ENCODE data around the gene IL17RA.

IL17RA gene

DNA sequence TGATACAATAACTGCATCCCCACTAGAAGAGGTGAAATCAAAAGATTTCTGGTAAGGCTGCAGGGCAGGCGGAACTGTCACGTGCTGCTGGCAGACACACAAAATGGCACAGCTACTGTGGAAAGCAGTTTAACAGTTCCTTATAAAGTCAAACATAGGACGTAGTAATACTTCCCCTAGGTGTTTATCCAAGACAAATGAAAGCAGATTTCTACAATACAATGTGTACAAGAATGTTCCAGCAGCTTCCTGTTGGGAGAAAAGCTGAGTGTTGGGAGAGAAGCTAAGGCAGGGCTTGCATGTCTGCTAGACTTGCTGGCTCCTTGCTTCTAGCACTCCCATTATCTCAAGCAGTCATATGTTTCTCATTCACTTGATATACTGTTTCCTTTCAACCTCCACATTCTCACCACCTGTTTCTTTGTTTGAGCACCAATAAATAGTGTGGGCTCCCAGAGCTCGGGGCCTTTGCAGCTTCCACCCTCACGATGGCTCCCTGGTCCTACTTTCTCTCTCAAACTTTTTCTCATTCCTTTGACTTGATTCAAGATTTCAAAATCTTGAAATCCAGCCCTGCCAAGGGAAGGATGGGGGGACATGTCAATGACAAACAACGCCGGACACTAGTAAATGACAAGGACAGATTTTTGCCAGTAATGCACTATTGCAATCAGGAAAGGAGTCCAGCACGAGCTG lies 21.2 kb upstream of the IL17RA start:
- no peaks in the 10 kb centered on the region for H3K27me3 ChIP-seq (ENCODE audit: insufficient read depth, insufficient read length)
- peaks cover 11% of the 10 kb centered on the region for H3K36me3 ChIP-seq (ENCODE audit: insufficient read depth, insufficient read length, low read length)
- H3K4me1 ChIP-seq (ENCODE audit: insufficient read depth, insufficient read length) = no peaks in the 10 kb centered on the region
- H3K9ac ChIP-seq (ENCODE audit: insufficient read length, low read depth) = no peak overlapping the region
- TF ChIP-seq ZNF274 (IDR thresholded peaks at IDR 0.05; ENCODE audit: low read depth, low read length) (no peak), YY1 (IDR thresholded peaks at IDR 0.05; ENCODE audit: insufficient read depth, insufficient read length) (no peak), SUZ12 (IDR thresholded peaks at IDR 0.05; ENCODE audit: extremely low read depth, insufficient read depth, insufficient read length) (no peak)
- no peak overlapping the region for H3K4me3 ChIP-seq (ENCODE audit: insufficient read length, low read depth)
- no peak for DNase-seq (ENCODE audit: low read depth, low spot score)
- H3K9me3 ChIP-seq (ENCODE audit: insufficient read depth, low read length) = no peaks in the 10 kb centered on the region

DNA sequence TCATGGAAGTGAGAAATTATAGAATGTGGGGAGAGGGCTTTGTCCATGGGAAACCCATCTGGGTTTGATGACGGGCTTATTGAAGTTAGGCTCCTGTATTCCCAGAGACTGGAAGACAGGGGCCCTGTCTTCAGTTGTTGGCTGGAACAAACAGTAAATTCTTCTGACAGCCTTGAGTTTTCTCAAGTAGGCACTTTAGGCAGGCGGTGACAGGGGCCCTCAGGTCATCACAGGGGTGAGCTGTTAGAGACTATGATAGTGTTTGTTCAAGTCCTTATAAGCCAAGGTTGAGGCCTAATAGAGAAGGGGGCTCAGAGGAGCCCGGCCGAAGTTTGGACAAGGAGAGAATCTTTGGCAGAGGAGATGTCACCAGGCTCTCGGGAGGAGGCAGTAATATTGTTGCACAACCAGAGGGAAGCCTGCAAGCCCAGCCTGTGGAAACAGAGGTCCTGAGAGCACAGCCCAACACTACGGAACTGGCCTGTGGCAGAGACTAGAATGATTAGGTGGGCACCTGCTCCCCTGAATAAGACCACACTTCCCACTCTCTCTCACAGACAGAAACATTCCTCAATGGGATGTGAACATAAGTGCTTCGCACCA lies 20.2 kb upstream of the IL17RA start:
- no peak for TF ChIP-seq YY1 (IDR thresholded peaks at IDR 0.05; ENCODE audit: insufficient read depth, insufficient read length)
- no peaks in the 10 kb centered on the region for H3K27me3 ChIP-seq (ENCODE audit: insufficient read depth, insufficient read length)
- H3K9ac ChIP-seq (ENCODE audit: insufficient read length, low read depth) = no peak overlapping the region
- no peaks in the 10 kb centered on the region for H3K4me1 ChIP-seq (ENCODE audit: insufficient read depth, insufficient read length)
- peaks cover 11% of the 10 kb centered on the region for H3K36me3 ChIP-seq (ENCODE audit: insufficient read depth, insufficient read length, low read length)
- no peak for DNase-seq (ENCODE audit: low read depth, low spot score)
- no peaks in the 10 kb centered on the region for H3K9me3 ChIP-seq (ENCODE audit: insufficient read depth, low read length)
- no peak overlapping the region for H3K4me3 ChIP-seq (ENCODE audit: insufficient read length, low read depth)

DNA sequence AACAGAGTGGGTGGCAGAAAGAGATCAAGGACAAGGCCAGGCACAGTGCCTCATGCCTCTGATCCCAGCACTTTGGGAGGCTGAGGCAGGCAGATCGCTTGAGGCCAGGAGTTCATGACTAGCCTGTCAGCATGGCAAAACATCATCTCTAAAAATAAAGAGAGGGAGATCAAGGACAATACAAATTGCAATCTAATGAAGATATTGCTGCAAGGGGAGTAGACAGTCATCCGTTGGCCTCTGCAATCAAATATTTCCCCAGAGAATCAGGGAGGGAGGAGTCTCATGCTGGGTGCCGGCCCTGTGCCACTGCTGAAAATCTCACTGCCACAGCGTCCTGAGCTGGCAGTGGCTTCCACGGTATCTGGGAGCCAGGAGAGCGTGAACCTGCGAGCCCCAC lies 19.4 kb upstream of the IL17RA start:
- H3K4me1 ChIP-seq (ENCODE audit: insufficient read depth, insufficient read length) = no peaks in the 10 kb centered on the region
- H3K9ac ChIP-seq (ENCODE audit: insufficient read length, low read depth) = no peak overlapping the region
- H3K36me3 ChIP-seq (ENCODE audit: insufficient read depth, insufficient read length, low read length) = peaks cover 11% of the 10 kb centered on the region
- TF ChIP-seq ZNF274 (IDR thresholded peaks at IDR 0.05; ENCODE audit: low read depth, low read length) = no peak
- TF ChIP-seq YY1 (IDR thresholded peaks at IDR 0.05; ENCODE audit: insufficient read depth, insufficient read length) = no peak
- TF ChIP-seq SUZ12 (IDR thresholded peaks at IDR 0.05; ENCODE audit: extremely low read depth, insufficient read depth, insufficient read length) = no peak
- no peak overlapping the region for H3K4me3 ChIP-seq (ENCODE audit: insufficient read length, low read depth)
- no peaks in the 10 kb centered on the region for H3K27me3 ChIP-seq (ENCODE audit: insufficient read depth, insufficient read length)
- no peaks in the 10 kb centered on the region for H3K9me3 ChIP-seq (ENCODE audit: insufficient read depth, low read length)
- DNase-seq (ENCODE audit: low read depth, low spot score) = no peak

DNA sequence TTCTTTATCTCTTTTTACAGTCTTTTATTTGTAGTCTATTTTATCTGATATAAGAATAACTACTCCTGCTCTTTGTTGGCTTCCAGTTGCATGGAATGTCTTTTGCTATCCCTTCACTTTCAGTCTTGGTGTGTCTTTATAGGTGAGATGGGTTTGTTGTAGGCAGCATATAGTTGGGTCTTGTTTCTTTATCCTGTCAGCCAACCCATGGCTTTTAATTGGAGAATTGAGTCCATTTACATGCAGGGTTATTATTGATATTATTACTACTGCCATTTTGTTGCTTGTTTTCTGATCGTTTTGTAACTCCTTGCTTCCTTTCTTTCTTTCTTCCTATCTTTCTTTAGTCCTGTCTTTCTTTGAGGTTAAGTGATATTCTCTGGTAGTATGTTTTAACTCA lies 11.9 kb upstream of the IL17RA start:
- H3K27me3 ChIP-seq (ENCODE audit: insufficient read depth, insufficient read length) = no peaks in the 10 kb centered on the region
- TF ChIP-seq SUZ12 (IDR thresholded peaks at IDR 0.05; ENCODE audit: extremely low read depth, insufficient read depth, insufficient read length) (no peak), YY1 (IDR thresholded peaks at IDR 0.05; ENCODE audit: insufficient read depth, insufficient read length) (no peak), ZNF274 (IDR thresholded peaks at IDR 0.05; ENCODE audit: low read depth, low read length) (no peak)
- no peak for DNase-seq (ENCODE audit: low read depth, low spot score)

DNA sequence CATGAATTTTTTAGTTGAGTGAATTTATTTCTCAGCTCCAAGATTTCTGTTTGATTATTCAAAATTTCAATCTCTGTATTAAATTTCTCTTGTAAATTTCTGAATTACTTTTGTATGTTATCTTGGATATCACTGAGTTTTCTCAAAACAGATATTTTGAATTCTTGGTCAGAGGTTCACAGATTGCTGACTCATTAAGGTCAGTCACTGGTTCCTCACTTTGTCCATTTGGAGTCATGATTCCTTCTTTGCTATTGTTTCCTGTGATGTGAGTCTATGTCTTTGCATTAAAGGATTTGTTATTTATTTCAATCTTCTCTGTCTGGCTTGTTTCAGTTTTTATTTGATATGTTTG lies 10.2 kb upstream of the IL17RA start:
- no peaks in the 10 kb centered on the region for H3K36me3 ChIP-seq (ENCODE audit: insufficient read depth, insufficient read length, low read length)
- H3K4me3 ChIP-seq (ENCODE audit: insufficient read length, low read depth) = no peak overlapping the region
- no peak overlapping the region for H3K9ac ChIP-seq (ENCODE audit: insufficient read length, low read depth)
- H3K9me3 ChIP-seq (ENCODE audit: insufficient read depth, low read length) = no peaks in the 10 kb centered on the region
- TF ChIP-seq SUZ12 (IDR thresholded peaks at IDR 0.05; ENCODE audit: extremely low read depth, insufficient read depth, insufficient read length) (no peak), ZNF274 (IDR thresholded peaks at IDR 0.05; ENCODE audit: low read depth, low read length) (no peak), YY1 (IDR thresholded peaks at IDR 0.05; ENCODE audit: insufficient read depth, insufficient read length) (no peak)
- H3K4me1 ChIP-seq (ENCODE audit: insufficient read depth, insufficient read length) = no peaks in the 10 kb centered on the region
- DNase-seq (ENCODE audit: low read depth, low spot score) = no peak
- no peaks in the 10 kb centered on the region for H3K27me3 ChIP-seq (ENCODE audit: insufficient read depth, insufficient read length)

More for the DNA sequence above, 11.9 kb upstream of the IL17RA start:
- Histone ChIP-seq H3K9me3 (ENCODE audit: insufficient read depth, low read length) (no peaks in the 10 kb centered on the region), H3K4me1 (ENCODE audit: insufficient read depth, insufficient read length) (no peaks in the 10 kb centered on the region), H3K36me3 (ENCODE audit: insufficient read depth, insufficient read length, low read length) (no peaks in the 10 kb centered on the region), H3K9ac (ENCODE audit: insufficient read length, low read depth) (no peak overlapping the region), H3K4me3 (ENCODE audit: insufficient read length, low read depth) (no peak overlapping the region)

DNA sequence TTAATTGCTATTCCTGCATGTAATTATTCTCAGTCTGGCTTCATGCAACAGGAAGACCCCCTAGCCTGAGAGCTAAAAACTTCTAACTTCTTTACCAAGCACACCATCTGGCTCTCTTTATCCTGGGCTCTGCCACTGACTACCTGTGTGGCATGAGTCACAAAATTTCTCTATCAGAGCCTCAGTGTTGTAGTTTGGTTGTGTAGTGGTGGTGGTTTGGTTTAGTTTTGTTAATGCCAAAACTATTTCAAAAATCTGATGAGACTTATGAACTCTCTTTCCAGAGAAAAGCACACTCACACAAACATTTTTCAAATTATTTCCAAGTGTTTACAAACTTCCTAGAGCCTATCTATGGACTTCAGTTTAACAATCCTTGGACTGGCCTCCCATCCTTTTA lies 7.5 kb upstream of the IL17RA start:
- Histone ChIP-seq H3K9me3 (ENCODE audit: insufficient read depth, low read length) (no peaks in the 10 kb centered on the region), H3K36me3 (ENCODE audit: insufficient read depth, insufficient read length, low read length) (no peaks in the 10 kb centered on the region), H3K4me1 (ENCODE audit: insufficient read depth, insufficient read length) (no peaks in the 10 kb centered on the region), H3K27me3 (ENCODE audit: insufficient read depth, insufficient read length) (no peaks in the 10 kb centered on the region), H3K4me3 (ENCODE audit: insufficient read length, low read depth) (no peak overlapping the region), H3K9ac (ENCODE audit: insufficient read length, low read depth) (no peak overlapping the region)
- no peak for DNase-seq (ENCODE audit: low read depth, low spot score)
- TF ChIP-seq ZNF274 (IDR thresholded peaks at IDR 0.05; ENCODE audit: low read depth, low read length) (no peak), SUZ12 (IDR thresholded peaks at IDR 0.05; ENCODE audit: extremely low read depth, insufficient read depth, insufficient read length) (no peak), YY1 (IDR thresholded peaks at IDR 0.05; ENCODE audit: insufficient read depth, insufficient read length) (no peak)

DNA sequence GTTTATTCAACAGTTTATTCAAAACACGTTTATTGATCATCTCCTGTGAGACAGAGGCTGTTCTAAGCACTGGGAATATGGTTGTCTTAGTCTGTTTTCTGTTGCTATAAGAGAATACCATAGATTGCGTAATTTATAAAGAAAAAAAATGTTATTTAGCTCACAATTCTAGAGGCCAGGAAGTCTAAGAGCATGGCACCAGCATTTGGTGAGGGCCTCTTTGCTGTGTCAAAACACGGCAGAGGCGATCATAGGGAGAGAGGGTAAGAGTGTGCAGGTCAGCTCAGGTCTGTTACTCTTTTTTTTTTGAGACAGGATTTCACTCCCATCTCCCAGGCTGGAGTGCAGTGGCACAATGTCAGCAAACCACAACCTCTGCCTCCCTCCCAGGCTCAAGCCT lies 5.2 kb upstream of the IL17RA start:
- no peaks in the 10 kb centered on the region for H3K9me3 ChIP-seq (ENCODE audit: insufficient read depth, low read length)
- DNase-seq (ENCODE audit: low read depth, low spot score) = no peak
- no peaks in the 10 kb centered on the region for H3K36me3 ChIP-seq (ENCODE audit: insufficient read depth, insufficient read length, low read length)
- no peak overlapping the region for H3K9ac ChIP-seq (ENCODE audit: insufficient read length, low read depth)
- H3K4me1 ChIP-seq (ENCODE audit: insufficient read depth, insufficient read length) = no peaks in the 10 kb centered on the region
- H3K27me3 ChIP-seq (ENCODE audit: insufficient read depth, insufficient read length) = no peaks in the 10 kb centered on the region
- TF ChIP-seq SUZ12 (IDR thresholded peaks at IDR 0.05; ENCODE audit: extremely low read depth, insufficient read depth, insufficient read length) (no peak), ZNF274 (IDR thresholded peaks at IDR 0.05; ENCODE audit: low read depth, low read length) (no peak), YY1 (IDR thresholded peaks at IDR 0.05; ENCODE audit: insufficient read depth, insufficient read length) (no peak)
- no peak overlapping the region for H3K4me3 ChIP-seq (ENCODE audit: insufficient read length, low read depth)
